Sigmoid colon (tissue), 4 donors: ENCODE measurements around the gene HECW1.

ENCODE experiments used
- CTCF ChIP-seq, 4 experiments: fragments of 450-650 bp in 3 of 4; fragments of 200-600 bp in 1 of 4; IDR thresholded peaks; one replicate each; pipeline ENCODE4 v1.5.1; 2016 to 2019; ENCODE audit warnings: antibody characterized with exemption in 4 of 4, mild to moderate bottlenecking in 3 of 4, moderate library complexity in 2 of 4
- EP300 ChIP-seq, 4 donors: sonication (generic); formaldehyde crosslinking; IDR thresholded peaks; one replicate each; pipeline ENCODE4 v1.6.1; 2017; ENCODE audit warnings: antibody characterized with exemption in 4 of 4
- POLR2A ChIP-seq, 2 donors: fragments of 450-650 bp; IDR thresholded peaks; one replicate each; pipeline ENCODE4 v1.6.1; 2016; ENCODE audit warnings: antibody characterized with exemption in 2 of 2, mild to moderate bottlenecking in 2 of 2, moderate library complexity in 2 of 2

GRCh38 chr7:43199371-43200160 lies 87.1 kb downstream of the HECW1 start:
- TF ChIP-seq CTCF (IDR thresholded peaks at IDR 0.05) (no peak), POLR2A (IDR thresholded peaks at IDR 0.05) (no peak), EP300 (IDR thresholded peaks at IDR 0.05) (no peak)
